GM10266 (cell line): ENCODE results near the gene SCAMP2.

Experiments
- DNase-seq: peaks from one replicate; pipeline ENCODE4 v3.0.0; 2012; ENCODE audit errors: extremely low spot score
- TF ChIP-seq, protein P1 (sequence below): IDR thresholded peaks from 2 replicates; pipeline ENCODE4 v1.5.1; 2012; ENCODE audit warnings: mild to moderate bottlenecking, low read depth; ENCODE audit not compliant: control insufficient read depth, insufficient read depth; ENCODE audit errors: missing control alignments

SCAMP2 gene

DNA sequence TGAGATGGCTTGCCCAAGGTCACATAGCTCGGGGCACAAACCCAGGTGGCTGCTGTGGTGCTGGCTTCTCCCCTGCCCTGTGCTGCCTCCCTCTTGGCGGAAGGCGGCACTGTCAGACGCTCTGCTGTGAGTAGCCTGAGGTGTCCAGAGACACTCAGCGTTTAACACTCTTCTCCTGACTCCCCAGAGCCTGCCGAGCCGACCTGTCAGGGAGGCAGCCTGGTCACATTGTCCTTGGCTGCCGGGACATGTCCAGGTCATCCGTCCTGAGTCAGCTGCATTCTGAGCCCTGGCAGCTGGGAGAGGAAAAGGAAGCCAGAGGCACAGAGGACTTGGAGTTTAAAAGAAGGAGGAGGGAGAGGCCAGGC, 55.8 kb downstream of the SCAMP2 start:
- DNase-seq: no peak
- TF ChIP-seq, protein P1, sequence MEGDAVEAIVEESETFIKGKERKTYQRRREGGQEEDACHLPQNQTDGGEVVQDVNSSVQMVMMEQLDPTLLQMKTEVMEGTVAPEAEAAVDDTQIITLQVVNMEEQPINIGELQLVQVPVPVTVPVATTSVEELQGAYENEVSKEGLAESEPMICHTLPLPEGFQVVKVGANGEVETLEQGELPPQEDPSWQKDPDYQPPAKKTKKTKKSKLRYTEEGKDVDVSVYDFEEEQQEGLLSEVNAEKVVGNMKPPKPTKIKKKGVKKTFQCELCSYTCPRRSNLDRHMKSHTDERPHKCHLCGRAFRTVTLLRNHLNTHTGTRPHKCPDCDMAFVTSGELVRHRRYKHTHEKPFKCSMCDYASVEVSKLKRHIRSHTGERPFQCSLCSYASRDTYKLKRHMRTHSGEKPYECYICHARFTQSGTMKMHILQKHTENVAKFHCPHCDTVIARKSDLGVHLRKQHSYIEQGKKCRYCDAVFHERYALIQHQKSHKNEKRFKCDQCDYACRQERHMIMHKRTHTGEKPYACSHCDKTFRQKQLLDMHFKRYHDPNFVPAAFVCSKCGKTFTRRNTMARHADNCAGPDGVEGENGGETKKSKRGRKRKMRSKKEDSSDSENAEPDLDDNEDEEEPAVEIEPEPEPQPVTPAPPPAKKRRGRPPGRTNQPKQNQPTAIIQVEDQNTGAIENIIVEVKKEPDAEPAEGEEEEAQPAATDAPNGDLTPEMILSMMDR: no peak

DNA sequence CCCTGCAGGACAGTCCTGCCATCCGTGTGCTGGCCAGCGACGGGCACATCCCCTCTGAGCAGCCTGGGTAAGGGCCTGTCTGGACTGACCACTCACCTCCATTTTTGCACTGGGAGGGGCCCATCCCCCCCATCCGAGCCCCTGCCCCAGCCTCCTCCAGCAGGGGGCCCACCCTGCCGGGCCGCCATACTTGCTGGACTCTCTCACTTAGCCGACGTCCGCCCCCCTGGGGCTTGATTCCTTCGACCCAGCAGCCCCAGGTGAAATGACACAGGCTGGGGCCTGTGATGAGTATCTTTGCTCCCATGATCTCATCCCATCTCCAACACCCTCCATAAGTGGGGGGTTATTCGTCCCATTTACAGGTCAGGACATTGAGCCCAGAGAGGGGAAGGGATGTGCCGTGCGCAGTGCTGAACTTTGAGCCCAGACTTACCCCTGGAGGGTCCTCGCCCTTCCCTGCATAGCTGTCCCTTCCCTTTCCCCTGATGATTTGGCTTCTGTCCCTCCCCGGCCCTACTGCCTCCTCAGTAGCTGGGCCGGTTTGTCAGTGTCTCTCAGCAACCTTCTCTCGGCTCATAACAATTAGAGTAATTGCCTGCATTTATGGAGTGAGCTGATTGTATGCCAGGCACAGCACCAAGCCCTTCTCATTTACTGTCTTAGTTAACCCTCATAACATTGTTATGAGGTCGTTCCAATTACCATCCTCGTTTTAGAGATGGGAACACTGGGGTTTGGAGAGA, 56.4 kb downstream of the SCAMP2 start:
- TF ChIP-seq, protein P1: no peak
- DNase-seq: no peak

DNA sequence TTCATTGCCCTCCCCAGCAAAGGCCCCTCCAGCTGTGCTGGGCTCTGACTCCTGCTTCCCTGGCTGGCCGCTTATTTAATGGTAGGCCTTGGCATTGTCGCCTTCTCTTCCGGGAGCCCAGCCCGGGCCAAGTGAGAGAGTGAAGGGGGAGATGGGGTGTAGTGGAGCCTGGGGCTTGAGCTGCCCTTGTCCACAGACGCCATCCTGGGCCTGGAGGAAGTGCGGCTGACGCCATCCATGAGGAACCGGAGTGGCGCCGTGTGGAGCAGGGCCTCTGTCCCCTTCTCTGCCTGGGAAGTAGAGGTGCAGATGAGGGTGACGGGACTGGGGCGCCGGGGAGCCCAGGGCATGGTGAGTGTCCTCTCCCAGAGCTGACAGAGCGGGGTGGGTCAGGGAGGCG, 57.2 kb downstream of the SCAMP2 start:
- TF ChIP-seq, protein P1: no peak
- no peak for DNase-seq

DNA sequence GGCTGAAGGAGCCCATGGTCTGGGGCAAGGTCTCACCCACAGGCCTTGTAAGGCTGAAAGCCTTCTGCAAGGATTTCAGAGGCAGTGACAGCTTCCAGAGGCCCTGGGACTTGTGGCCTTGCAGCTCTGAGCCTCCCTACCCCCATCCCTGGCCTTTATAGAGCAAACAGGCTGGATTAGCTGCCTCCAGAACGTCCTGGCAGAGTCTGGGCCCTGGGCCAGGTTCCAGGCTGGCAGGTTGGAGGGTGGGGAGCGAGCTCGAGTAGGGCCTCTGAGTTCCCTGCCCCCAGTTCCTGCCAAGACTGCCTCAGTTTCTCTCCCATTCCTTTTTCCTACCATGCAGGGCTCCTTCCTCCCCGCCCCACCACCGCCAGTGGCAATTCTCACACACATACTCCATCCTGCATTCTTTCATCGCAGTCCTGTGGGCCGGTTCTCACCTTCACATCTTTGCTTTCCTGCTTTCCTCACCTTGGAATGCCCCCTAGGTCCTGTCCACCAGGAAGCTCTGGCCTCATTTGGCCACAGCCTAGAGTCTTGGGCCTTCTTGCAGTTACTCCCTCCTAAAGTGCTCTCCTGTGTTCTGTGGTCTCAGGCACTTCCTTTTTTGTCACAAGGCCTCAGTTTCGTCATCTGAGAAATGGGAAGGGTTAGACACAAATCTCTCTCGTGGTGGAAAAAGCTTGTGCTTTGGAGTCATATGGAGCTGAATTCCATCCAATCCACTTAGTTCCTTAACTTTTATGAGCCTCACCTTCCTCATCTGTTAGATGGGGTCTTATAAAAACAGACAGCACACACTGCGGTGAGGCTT, 57.8 kb downstream of the SCAMP2 start:
- DNase-seq: no peak
- TF ChIP-seq, protein P1: no peak

DNA sequence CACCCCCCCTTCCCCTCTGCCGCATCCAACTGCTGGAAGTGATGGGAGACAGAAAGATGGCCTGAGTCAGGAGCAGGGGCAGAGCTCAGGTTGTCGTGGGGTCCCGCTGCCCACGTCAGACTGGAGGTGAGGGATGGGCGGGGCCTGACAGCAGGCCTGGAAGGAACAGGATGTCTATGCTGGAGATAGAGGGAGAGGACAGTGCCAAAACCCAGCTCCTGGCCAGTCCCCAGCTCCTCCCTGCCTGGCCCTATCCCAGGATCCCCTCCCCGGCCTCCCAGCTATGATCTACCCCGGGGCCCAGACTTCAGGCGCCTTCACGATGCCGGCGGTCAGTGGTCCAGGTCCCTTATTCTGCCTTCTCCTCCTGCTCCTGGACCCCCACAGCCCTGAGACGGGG, 60.6 kb downstream of the SCAMP2 start, which contains the start of gene LMAN1L:
Gene LMAN1L, plus strand, starts transcription at position 303 of the 400 bp plus-strand sequence. Its CDS starts 20 bp downstream, at position 323.
- TF ChIP-seq, protein P1: no peak
- no peak for DNase-seq

DNA sequence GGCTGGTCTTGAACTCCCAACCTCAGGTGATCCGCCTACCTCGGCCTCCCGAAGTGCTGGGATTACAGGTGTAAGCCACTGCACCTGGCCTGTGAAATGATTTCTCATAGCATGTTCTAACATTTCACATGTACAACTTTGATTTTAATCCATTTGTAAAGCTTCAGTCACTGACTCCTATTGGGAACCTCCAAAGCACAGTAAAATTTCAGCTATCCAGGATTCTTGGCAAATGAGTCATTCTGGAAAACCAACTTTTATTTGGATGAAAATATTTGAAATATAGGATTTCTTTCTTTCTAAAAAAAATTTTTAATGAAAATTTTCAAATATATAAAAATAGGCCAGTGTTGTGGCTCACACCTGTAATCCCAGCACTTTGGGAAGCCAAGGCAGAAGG, 63.2 kb downstream of the SCAMP2 start:
- no peak for DNase-seq
- TF ChIP-seq, protein P1: no peak

DNA sequence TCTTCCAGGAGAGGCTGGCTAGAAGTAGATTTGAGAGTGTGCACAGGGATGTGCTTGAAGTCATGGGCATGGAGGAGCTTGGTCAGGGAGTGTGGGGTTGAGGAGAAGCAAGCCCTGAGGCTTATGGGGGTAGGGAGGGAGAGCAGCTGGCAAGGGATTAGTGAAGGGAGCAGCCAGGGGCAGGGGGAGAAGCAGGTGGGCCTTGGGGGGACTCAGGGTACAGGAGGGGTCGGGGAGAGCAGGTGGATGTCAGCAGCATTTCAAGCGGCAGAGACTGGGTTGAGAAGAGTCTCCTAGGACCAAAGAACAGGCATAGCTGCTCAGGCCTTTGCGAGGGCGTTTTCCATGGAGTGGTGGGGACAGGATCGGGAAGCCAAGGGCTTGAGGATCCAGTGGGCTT, 63.9 kb downstream of the SCAMP2 start:
- DNase-seq: no peak
- TF ChIP-seq, protein P1: no peak
